ENCODE data around the gene CLSTN3.
A peak's percentile ranks its signal among the peaks of the same experiment; 100 is the strongest.

The CLSTN3 gene

DNA sequence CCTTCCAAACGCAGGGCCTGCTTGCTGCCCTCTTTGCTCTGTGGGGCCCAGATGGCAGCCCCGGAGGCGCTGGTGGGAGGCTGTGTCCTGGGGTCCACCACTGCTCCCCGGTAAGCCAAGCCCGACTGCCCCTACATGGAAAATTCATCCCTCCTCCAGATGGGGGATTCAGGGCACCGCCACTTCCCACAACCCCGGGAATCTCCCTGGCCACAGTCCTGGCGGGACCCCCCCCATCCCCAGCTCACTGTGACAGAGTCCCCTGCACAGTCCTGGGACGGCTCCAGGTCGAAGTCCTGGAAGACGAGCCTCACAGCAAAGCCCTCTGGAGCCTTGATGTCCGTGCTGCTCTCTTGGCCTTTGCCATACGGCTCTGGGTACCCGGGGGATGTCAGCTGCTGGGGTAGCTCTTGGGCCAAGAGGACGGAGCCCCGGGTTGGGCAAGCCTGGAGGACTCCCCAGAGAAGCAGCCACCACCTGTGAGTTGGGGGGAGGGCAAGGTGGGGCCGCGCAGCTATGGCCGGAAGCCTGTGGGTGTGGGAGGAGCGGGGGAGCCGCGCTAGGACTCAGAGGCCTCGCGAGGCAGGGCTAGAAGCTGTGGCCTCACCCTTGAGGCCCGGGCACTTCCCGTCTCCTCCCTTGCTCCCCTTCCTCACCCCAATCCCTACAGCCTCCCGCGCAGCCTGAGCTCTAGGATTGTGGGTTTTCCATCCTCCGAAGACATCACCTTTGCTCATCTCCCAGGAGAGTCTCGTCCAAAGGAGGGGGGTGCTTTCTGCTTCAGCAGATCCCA lies 22.0 kb upstream of the CLSTN3 start:
- TF ChIP-seq EP300 (IDR thresholded peaks at IDR 0.05; ENCODE audit: borderline replicate concordance) (no peak), TCF12 (IDR thresholded peaks at IDR 0.05; ENCODE audit: low read depth) (no peak), NFIC (IDR thresholded peaks at IDR 0.05) (no peak), TAF1 (IDR thresholded peaks at IDR 0.05; ENCODE audit: low read depth) (no peak), EGR1 (IDR thresholded peaks at IDR 0.05) (no peak), FOXM1 (IDR thresholded peaks at IDR 0.05; ENCODE audit: borderline replicate concordance, low read depth) (no peak), YY1 (IDR thresholded peaks at IDR 0.05; ENCODE audit: low read depth) (no peak), USF1 (IDR thresholded peaks at IDR 0.05) (no peak), MAX (IDR thresholded peaks at IDR 0.05) (no peak), TEAD4 (IDR thresholded peaks at IDR 0.05) (no peak), RAD21 (IDR thresholded peaks at IDR 0.05; ENCODE audit: low read depth) (no peak), CREB1 (IDR thresholded peaks at IDR 0.05; ENCODE audit: low read depth) (no peak), ZBTB7A (IDR thresholded peaks at IDR 0.05; ENCODE audit: low read depth) (no peak), CEBPB (IDR thresholded peaks at IDR 0.05) (no peak)
- TF ChIP-seq, protein P1, sequence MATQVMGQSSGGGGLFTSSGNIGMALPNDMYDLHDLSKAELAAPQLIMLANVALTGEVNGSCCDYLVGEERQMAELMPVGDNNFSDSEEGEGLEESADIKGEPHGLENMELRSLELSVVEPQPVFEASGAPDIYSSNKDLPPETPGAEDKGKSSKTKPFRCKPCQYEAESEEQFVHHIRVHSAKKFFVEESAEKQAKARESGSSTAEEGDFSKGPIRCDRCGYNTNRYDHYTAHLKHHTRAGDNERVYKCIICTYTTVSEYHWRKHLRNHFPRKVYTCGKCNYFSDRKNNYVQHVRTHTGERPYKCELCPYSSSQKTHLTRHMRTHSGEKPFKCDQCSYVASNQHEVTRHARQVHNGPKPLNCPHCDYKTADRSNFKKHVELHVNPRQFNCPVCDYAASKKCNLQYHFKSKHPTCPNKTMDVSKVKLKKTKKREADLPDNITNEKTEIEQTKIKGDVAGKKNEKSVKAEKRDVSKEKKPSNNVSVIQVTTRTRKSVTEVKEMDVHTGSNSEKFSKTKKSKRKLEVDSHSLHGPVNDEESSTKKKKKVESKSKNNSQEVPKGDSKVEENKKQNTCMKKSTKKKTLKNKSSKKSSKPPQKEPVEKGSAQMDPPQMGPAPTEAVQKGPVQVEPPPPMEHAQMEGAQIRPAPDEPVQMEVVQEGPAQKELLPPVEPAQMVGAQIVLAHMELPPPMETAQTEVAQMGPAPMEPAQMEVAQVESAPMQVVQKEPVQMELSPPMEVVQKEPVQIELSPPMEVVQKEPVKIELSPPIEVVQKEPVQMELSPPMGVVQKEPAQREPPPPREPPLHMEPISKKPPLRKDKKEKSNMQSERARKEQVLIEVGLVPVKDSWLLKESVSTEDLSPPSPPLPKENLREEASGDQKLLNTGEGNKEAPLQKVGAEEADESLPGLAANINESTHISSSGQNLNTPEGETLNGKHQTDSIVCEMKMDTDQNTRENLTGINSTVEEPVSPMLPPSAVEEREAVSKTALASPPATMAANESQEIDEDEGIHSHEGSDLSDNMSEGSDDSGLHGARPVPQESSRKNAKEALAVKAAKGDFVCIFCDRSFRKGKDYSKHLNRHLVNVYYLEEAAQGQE (IDR thresholded peaks at IDR 0.05; ENCODE audit: low read depth): no peak

DNA sequence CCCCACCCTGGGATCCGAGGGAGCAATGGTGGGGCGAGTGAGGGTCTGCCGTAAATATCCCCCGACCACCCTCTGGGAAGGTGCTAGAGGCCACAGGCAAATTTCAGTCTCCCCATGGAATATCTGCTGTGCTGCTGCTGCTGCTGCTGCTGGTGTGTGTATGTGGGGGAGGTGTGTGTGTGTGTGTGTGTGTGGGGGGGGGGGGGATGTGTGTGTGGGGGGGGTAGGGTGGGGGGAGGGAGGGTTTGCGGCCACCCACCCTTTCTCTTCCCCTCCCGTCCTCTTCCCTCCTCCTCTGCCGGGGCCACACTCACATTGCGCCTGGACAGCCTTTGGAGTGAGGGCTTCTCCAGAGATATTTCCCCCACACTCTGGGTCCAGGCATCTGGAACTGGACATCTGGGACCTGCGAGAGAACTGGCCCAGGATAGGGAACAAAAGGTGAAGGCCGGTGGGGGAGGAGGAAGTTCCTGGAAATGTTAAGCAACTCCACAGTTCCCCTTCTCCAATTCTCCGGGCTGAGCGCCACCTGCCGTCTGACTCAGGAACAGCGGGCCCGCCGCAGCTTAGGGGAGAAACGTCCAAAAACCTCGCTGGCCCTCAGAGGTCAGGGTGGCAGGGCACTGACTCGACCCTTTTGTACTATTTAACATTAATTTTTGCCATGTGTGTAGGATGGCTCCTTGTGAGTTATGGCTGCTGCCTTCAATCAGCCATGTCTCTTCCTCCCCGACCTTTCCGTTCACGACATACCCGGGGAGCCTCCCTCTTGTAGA lies 21.2 kb upstream of the CLSTN3 start, which contains the start of gene C1RL:
Gene C1RL, minus strand, starts transcription at position 419 of the 776 bp plus-strand sequence. Its CDS starts 34 bp downstream, at position 385.
- TF ChIP-seq RAD21 (IDR thresholded peaks at IDR 0.05; ENCODE audit: low read depth) (peak; percentile 81), EP300 (IDR thresholded peaks at IDR 0.05; ENCODE audit: borderline replicate concordance) (no peak), CEBPB (IDR thresholded peaks at IDR 0.05) (peak; percentile 95)

- TF ChIP-seq TEAD4 (IDR thresholded peaks at IDR 0.05): no peak
- no peak for TF ChIP-seq TAF1 (IDR thresholded peaks at IDR 0.05; ENCODE audit: low read depth)
- TF ChIP-seq NFIC (IDR thresholded peaks at IDR 0.05): no peak
- no peak for TF ChIP-seq EP300 (IDR thresholded peaks at IDR 0.05; ENCODE audit: borderline replicate concordance)
- TF ChIP-seq USF1 (IDR thresholded peaks at IDR 0.05): no peak
- no peak for TF ChIP-seq ZBTB7A (IDR thresholded peaks at IDR 0.05; ENCODE audit: low read depth)
- no peak for TF ChIP-seq EGR1 (IDR thresholded peaks at IDR 0.05)
- TF ChIP-seq FOXM1 (IDR thresholded peaks at IDR 0.05; ENCODE audit: borderline replicate concordance, low read depth): no peak
- no peak for TF ChIP-seq CEBPB (IDR thresholded peaks at IDR 0.05)
- TF ChIP-seq CREB1 (IDR thresholded peaks at IDR 0.05; ENCODE audit: low read depth): no peak
- no peak; the same call in 1 of the 2 replicates for TF ChIP-seq TCF12 (IDR thresholded peaks at IDR 0.05; ENCODE audit: low read depth)
Observed at GRCh38 chr12:7109572-7109920, 20.6 kb upstream of the CLSTN3 start.

DNA sequence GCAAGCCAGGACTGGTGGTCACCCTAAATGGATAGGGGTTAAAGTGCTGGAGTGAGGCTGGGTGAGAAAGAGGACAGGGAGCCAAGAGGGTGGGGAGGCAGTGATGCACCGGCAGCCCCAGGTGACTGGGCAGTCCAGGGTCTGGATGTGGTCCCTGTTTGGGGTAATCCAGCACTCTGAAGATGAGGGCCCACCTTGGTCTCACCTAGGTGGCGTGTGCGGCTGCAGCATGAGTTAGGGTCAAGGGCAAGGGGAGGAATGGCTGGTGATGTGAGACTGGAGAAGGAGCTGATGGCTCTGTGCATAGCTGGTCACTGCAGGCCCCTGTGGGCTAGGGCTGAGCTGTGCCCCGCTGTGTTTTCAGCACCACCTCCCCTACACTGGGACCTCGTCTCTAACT lies 19.5 kb upstream of the CLSTN3 start:
- TF ChIP-seq MAX (IDR thresholded peaks at IDR 0.05) (no peak), RAD21 (IDR thresholded peaks at IDR 0.05; ENCODE audit: low read depth) (no peak), TCF12 (IDR thresholded peaks at IDR 0.05; ENCODE audit: low read depth) (no peak), TEAD4 (IDR thresholded peaks at IDR 0.05) (no peak), EGR1 (IDR thresholded peaks at IDR 0.05) (no peak), USF1 (IDR thresholded peaks at IDR 0.05) (no peak), TAF1 (IDR thresholded peaks at IDR 0.05; ENCODE audit: low read depth) (no peak), EP300 (IDR thresholded peaks at IDR 0.05; ENCODE audit: borderline replicate concordance) (no peak), CREB1 (IDR thresholded peaks at IDR 0.05; ENCODE audit: low read depth) (no peak), NFIC (IDR thresholded peaks at IDR 0.05) (no peak)

GRCh38 chr12:7112041-7112440 lies 18.1 kb upstream of the CLSTN3 start:
- TF ChIP-seq, protein P1 (IDR thresholded peaks at IDR 0.05; ENCODE audit: low read depth): no peak
- TF ChIP-seq CEBPB (IDR thresholded peaks at IDR 0.05) (no peak), NFIC (IDR thresholded peaks at IDR 0.05) (no peak), ZBTB7A (IDR thresholded peaks at IDR 0.05; ENCODE audit: low read depth) (no peak), YY1 (IDR thresholded peaks at IDR 0.05; ENCODE audit: low read depth) (no peak)
